Hepatocyte (in vitro differentiated cells): ENCODE data around the gene TEC. TPM values are rescaled to one million over a fixed set of nuclear protein-coding genes. Genes with fewer than 3 reads are reported as not detected.

ENCODE experiments used
- DNase-seq: peaks from one replicate; pipeline ENCODE4 v3.0.0-alpha.2; 2016; ENCODE audit warnings: low spot score
- H2AFZ ChIP-seq: fragments of 200-600 bp; sonication (generic); 2 replicates; pipeline ENCODE4 v1.6.0; 2016; ENCODE audit warnings: antibody characterized with exemption, mild to moderate bottlenecking
- H3K27ac ChIP-seq: fragments of 200-600 bp; sonication (generic); 2 replicates; pipeline ENCODE4 v1.5.1; 2016; ENCODE audit warnings: mild to moderate bottlenecking
- H3K27me3 ChIP-seq: fragments of 200-600 bp; sonication (generic); 2 replicates; pipeline ENCODE4 v1.6.1; 2016
- H3K36me3 ChIP-seq: fragments of 200-600 bp; sonication (generic); replicated peaks from 2 replicates; pipeline ENCODE4 v1.5.1; 2016; ENCODE audit warnings: low read depth; ENCODE audit not compliant: insufficient read depth
- H3K4me1 ChIP-seq: fragments of 200-600 bp; sonication (generic); 2 replicates; pipeline ENCODE4 v1.5.1; 2016; ENCODE audit warnings: mild to moderate bottlenecking, moderate library complexity; ENCODE audit not compliant: insufficient read depth
- H3K4me2 ChIP-seq: fragments of 200-600 bp; sonication (generic); 2 replicates; pipeline ENCODE4 v1.6.0; 2016
- H3K4me3 ChIP-seq: fragments of 200-600 bp; sonication (generic); 2 replicates; pipeline ENCODE4 v1.5.1; 2016; ENCODE audit warnings: mild to moderate bottlenecking
- H3K79me2 ChIP-seq: fragments of 200-600 bp; sonication (generic); 2 replicates; pipeline ENCODE4 v1.6.0; 2017; ENCODE audit warnings: mild to moderate bottlenecking
- H3K9me2 ChIP-seq: fragments of 200-600 bp; sonication (generic); replicated peaks from 2 replicates; pipeline ENCODE4 v1.6.0; 2017; ENCODE audit warnings: mild to moderate bottlenecking; ENCODE audit not compliant: insufficient read depth
- H3K9me3 ChIP-seq: fragments of 200-600 bp; sonication (generic); 2 replicates; pipeline ENCODE4 v1.5.1; 2016; ENCODE audit warnings: low read depth, mild to moderate bottlenecking
- H4K20me1 ChIP-seq: fragments of 200-600 bp; sonication (generic); 2 replicates; pipeline ENCODE4 v1.6.0; 2016; ENCODE audit warnings: mild to moderate bottlenecking; ENCODE audit not compliant: insufficient read depth, poor library complexity, severe bottlenecking
- CTCF ChIP-seq: fragments of 200-600 bp; sonication (generic); IDR thresholded peaks from 2 replicates; pipeline ENCODE4 v1.5.1; 2016; ENCODE audit warnings: antibody characterized with exemption, mild to moderate bottlenecking; ENCODE audit not compliant: poor library complexity
- EZH2 ChIP-seq: fragments of 200-600 bp; sonication (generic); IDR thresholded peaks from 2 replicates; pipeline ENCODE4 v1.6.1; 2016; ENCODE audit warnings: antibody characterized with exemption, mild to moderate bottlenecking, borderline replicate concordance
- EZH2phosphoT487 ChIP-seq: fragments of 200-600 bp; sonication (generic); IDR thresholded peaks from one replicate; pipeline ENCODE4 v1.6.1; 2018; ENCODE audit warnings: antibody characterized with exemption, mild to moderate bottlenecking, low read depth, moderate library complexity; ENCODE audit not compliant: unreplicated experiment, severe bottlenecking
- WGBS: methylation state at CpG from one replicate; pipeline ENCODE4 v1.1.6; 2016; ENCODE audit warnings: low lambda C conversion rate; ENCODE audit errors: missing lambda C conversion rate; 5-methylcytosine and 5-hydroxymethylcytosine counted together
- polyA plus RNA-seq: library from polyadenylated mRNA; unstranded; fragments of >200 nt; fragmentation: Nextera tagmentation; extraction: Ambion mirVana; gene quantifications from 2 replicates; pipeline ENCODE4 v1.2.1, GENCODE V29; 2016
- total RNA-seq: library from RNA; depleted of rRNA; stranded (reverse); fragments of >200 nt; gene quantifications from 2 replicates; pipeline ENCODE4 v1.2.3, GENCODE V29; 2014

TEC gene
- total and polyA plus RNA-seq, 2 experiments from 2014 or later = 1.3 to 2.1 TPM

- H3K4me2 ChIP-seq = no peak overlapping the region
- no peaks in the 10 kb centered on the region for H3K9me3 ChIP-seq
- TF ChIP-seq EZH2 = no peak
- no peak for TF ChIP-seq EZH2phosphoT487
- no peak for TF ChIP-seq CTCF
- H3K4me1 ChIP-seq = peaks cover 3% of the 10 kb centered on the region
- DNase-seq = no peak
- no peaks in the 10 kb centered on the region for H3K36me3 ChIP-seq
- no peak overlapping the region for H2AFZ ChIP-seq
- H3K27ac ChIP-seq = no peak overlapping the region
- H4K20me1 ChIP-seq = no peaks in the 10 kb centered on the region
- peaks cover 10% of the 10 kb centered on the region for H3K79me2 ChIP-seq
- no peaks in the 10 kb centered on the region for H3K9me2 ChIP-seq
- WGBS = over 99% methylated on average over 11 of the region's 11 CpGs
- H3K4me3 ChIP-seq = no peak overlapping the region
- H3K27me3 ChIP-seq = no peaks in the 10 kb centered on the region
Measured at GRCh38 chr4:48271626-48272025, 2.0 kb upstream of the TEC start.

GRCh38 chr4:48270951-48271473 lies 1.4 kb upstream of the TEC start:
- peaks cover 3% of the 10 kb centered on the region for H3K4me1 ChIP-seq
- no peak overlapping the region for H3K27ac ChIP-seq
- no peak overlapping the region for H3K4me2 ChIP-seq

GRCh38 chr4:48270523-48270897 lies 872 bp upstream of the TEC start:
- no peak overlapping the region for H3K4me3 ChIP-seq
- H2AFZ ChIP-seq = peak overlapping the region; percentile 91
- H3K27ac ChIP-seq = peak overlapping the region; percentile 70
- H4K20me1 ChIP-seq = no peaks in the 10 kb centered on the region
- no peaks in the 10 kb centered on the region for H3K9me2 ChIP-seq
- H3K79me2 ChIP-seq = peaks cover 20% of the 10 kb centered on the region
- peaks cover 3% of the 10 kb centered on the region for H3K4me1 ChIP-seq
- no peaks in the 10 kb centered on the region for H3K36me3 ChIP-seq
- peak overlapping the region; percentile 97 for H3K4me2 ChIP-seq
- no peaks in the 10 kb centered on the region for H3K9me3 ChIP-seq
- no peaks in the 10 kb centered on the region for H3K27me3 ChIP-seq
- DNase-seq = no peak
- 83% methylated on average over 3 of the region's 3 CpGs for WGBS
- TF ChIP-seq CTCF = no peak
- TF ChIP-seq EZH2phosphoT487 = no peak
- no peak for TF ChIP-seq EZH2

More at GRCh38 chr4:48270951-48271473, 1.4 kb upstream of the TEC start:
- Histone ChIP-seq H3K9me2 (no peaks in the 10 kb centered on the region), H3K36me3 (no peaks in the 10 kb centered on the region), H3K27me3 (no peaks in the 10 kb centered on the region), H4K20me1 (no peaks in the 10 kb centered on the region), H3K79me2 (peaks cover 17% of the 10 kb centered on the region), H2AFZ (no peak overlapping the region), H3K9me3 (no peaks in the 10 kb centered on the region), H3K4me3 (no peak overlapping the region)
- DNase-seq = no peak
- 70% methylated on average over 6 of the region's 6 CpGs for WGBS
- TF ChIP-seq EZH2 (no peak), CTCF (no peak), EZH2phosphoT487 (no peak)
